ENCODE measurements around the gene TSTD2.
"Not testable (repeated sequence)": the region's sequence is repeated elsewhere in the genome, so short reads cannot be mapped to it uniquely, and the experiment has no call there.

Gene TSTD2

GRCh38 chr9:97629156-97629555 is 4.0 kb downstream of the TSTD2 start:
- DNase-seq = no peak

DNA sequence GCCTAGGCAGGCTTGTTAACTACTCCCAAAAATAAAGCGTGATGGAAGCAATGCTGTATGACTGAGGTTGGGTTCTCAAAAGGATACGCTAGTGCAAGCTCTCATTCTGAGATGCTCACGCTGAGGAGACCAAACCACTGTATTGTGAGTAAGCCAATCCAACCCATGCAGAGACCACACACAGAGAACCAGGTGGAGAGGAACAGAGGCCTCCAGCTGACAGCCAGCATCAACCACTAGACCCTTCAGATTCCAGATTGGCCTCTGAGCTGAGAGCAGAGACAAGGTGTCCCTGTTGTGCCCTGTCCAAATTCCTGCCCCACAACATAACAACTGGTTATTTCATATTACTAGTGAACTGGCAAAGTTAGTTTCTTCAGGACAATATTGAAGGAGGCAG is 4.5 kb downstream of the TSTD2 start:
- no peak for DNase-seq

DNA sequence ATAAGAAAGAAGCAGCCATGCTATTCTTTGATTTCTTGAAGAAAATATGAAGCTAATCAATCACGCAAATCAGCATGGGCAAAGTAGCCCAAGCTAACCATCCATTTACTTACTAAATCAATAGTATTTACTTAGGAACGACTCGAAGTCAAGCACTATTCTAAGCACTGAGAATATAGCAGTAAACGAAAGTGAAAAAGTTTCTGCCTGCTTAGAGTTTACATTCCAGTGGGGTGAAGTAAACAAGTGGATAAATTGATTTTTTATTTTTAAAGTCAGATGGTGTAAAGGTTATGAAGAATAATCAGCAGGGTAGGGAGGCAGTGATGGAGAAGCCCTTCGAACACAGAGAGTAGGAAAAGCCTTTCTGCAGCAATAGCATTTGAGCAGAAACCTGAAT is 5.5 kb downstream of the TSTD2 start:
- no peak for DNase-seq

- DNase-seq = no peak
These were observed 7.5 kb downstream of the TSTD2 start for GRCh38 chr9:97625620-97626019.

DNA sequence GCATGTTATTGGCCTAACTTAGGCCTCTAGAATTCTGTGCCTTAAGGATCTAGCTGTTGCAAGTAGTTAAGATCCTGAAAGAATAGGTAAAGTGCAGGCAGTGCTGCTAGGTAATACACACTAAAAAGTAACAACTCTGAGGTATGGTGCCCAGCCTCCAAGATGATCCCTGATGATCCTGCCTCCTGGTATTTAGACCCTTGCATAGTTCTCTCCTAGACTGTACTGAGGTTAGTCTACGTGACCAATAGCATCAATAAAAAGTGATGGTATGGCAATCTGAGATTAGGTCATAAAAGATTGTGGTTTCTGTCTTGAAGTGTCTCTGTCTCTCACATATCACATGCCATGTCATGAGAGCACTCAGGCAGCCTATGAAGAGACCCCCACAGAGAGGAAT is 9.2 kb downstream of the TSTD2 start:
- no peak for DNase-seq

- DNase-seq = not testable (repeated sequence)
These were observed 10.7 kb downstream of the TSTD2 start for GRCh38 chr9:97622483-97622882.

GRCh38 chr9:97620063-97620462 is 13.1 kb downstream of the TSTD2 start:
- DNase-seq = not testable (repeated sequence)

- DNase-seq = no peak
These were observed 15.2 kb downstream of the TSTD2 start for GRCh38 chr9:97617939-97618416.

GRCh38 chr9:97615439-97616072 is 17.6 kb downstream of the TSTD2 start:
- no peak for DNase-seq

DNA sequence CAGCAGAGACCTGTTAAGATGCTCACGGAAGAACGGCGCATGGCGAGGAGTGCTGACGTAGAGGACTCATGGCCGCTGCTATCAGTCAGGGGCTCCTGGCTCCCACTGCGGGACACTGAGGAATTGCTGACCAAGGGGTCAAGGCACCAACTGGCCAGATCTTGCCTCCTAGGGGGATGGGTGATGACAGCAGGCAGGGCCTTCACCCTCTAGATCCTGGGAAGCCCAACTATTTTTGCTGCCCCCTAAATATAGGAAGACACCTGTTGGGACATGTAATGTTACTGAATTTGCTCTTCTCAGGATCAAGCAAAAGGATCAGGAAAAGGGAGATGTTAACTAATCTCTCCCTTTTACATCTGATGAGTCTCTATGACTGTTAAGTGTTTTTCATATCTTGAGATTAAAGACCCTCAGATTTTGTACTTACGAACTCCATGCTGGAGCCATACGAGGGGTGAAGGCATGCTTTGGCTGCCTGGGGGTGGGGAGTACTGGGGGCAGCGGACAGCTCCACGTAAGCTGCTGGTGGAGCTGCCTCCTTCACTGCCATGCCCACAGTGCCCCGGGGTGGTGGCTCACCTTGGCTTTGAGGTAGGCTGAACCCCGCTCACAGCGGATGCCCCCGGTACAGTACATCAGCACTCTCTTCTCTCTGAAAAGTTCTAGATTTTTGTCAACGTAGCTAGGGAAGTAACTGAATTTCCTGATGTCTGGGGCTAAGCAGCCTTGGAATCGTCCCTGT is 28.1 kb downstream of the TSTD2 start:
- no peak for DNase-seq

- no peak for DNase-seq
These were observed 30.7 kb downstream of the TSTD2 start for GRCh38 chr9:97602430-97602829.

GRCh38 chr9:97601228-97601898 is 31.8 kb downstream of the TSTD2 start:
- no peak for DNase-seq

GRCh38 chr9:97600531-97601227 is 32.5 kb downstream of the TSTD2 start:
- DNase-seq = no peak

GRCh38 chr9:97599314-97599846 is 33.8 kb downstream of the TSTD2 start:
- no peak for DNase-seq

DNA sequence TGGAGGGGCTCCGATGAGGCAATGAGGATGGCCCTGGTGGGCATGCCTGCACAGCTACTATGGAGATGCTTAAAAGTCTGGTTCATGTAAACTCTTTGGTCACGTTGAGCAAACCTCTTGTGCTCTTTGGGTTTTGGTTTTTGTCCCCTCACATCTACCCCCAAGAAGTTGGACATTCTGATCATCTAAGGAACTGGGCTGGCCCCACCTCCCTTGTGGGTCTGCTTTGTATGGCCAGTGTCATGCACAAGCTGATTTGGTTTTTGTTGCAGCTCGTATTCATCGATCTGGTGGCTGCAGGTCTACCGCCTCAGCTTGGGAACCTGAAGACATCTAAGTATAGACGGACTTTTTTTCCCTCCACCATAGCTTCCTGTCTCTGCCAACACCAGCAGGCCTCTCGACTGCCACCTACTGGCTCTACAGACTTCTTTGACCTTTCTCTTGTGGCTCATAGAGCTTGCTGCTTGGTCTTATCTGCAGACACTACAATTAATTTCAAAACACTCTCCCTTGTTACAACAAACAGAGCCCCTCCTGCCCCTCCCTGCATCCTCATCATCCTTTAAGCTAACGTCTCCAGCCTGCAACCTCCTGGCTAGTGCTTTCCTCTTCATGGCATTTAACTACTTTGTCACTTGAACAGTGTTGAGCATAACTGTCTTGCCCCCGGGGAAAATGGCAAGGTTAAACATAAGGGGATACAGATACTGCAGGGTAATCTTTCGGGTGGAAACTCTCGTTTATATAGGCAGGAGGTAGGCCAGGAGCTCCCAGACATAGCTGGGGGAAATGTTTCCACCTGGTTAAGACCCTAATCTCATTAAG is 34.5 kb downstream of the TSTD2 start:
- peak; percentile 55 for DNase-seq

DNA sequence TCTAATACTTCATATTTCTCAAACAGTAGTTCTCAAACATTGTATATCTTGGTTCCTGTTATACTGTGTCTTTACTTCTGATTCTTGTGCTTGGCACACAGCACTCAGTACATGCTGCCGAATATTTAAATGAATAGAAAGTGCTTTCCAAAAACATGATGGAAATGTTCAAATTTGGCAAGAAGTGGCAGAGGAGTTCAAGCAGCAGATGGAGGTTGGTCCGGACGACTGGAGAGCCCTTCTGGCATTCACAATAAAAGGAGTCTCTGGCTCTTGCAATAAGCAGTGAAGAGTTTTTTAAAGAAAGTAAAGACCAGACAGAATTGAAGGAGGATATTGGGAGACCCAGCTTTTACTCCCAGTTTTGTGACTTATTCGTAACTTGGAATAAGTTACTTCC is 36.3 kb downstream of the TSTD2 start:
- no peak for DNase-seq

- no peak for DNase-seq
These were observed 38.7 kb downstream of the TSTD2 start for GRCh38 chr9:97594381-97594921.

DNA sequence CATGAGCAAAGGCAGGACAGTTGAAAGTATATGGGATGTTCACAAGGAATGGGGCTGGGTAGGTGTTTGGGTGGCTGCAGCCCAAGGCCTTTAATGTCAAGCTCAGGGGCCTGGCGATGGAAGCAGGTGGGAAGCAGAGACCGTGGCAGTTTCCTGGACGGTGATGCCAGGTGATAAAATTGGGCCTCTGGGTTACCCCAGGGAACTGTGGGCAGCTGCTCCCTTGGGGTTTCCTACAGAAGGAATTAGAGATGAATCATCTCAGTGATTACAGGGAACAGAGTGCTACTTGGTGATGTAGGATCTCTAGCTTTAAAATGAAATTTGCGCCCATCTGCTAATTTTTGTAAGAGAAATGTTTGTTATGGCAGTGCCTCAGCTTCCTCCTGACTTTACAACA is 39.2 kb downstream of the TSTD2 start:
- DNase-seq = no peak

DNA sequence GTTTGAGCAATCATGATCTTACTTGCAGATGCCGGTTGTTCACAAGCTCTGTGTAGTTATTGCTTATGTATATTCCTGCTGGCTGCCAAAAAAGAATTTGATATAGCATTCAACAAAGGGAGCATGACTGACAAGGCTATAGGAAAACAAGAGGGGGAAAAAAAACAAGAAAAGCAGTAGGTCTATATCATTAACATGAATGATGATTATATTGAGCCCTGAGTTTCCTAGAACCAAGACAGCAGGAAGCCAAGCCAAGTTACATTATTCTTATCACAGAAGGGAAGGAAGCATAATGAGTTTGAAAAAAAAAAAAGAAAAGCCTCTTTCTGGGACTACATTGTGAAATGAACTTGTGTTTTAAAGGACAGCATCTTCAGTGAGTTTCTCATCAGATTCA is 41.0 kb downstream of the TSTD2 start:
- DNase-seq = no peak

- DNase-seq = no peak
These were observed 41.6 kb downstream of the TSTD2 start for GRCh38 chr9:97591535-97591934.

GRCh38 chr9:97586909-97587308 is 46.3 kb downstream of the TSTD2 start:
- DNase-seq = not testable (repeated sequence)

DNA sequence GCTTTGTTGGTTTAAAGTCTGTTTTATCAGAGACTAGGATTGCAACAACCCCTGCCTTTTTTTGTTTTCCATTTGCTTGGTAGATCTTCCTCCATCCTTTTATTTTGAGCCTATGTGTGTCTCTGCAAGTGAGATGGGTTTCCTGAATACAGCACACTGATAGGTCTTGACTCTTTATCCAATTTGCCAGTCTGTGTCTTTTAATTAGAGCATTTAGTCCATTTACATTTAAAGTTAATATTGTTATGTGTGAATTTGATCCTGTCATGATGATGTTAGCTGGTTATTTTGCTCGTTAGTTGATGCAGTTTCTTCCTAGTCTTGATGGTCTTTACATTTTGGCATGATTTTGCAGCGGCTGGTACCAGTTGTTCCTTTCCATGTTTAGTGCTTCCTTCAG is 48.4 kb downstream of the TSTD2 start:
- not testable (repeated sequence) for DNase-seq
